GM12891 (cell line): ENCODE measurements around the gene KCNJ1.

ENCODE experiments used
- POLR2A ChIP-seq: IDR thresholded peaks from 2 replicates; pipeline ENCODE4 v1.6.1; 2011; ENCODE audit warnings: low read depth, low read length, control low read depth
- POLR2AphosphoS5 ChIP-seq: IDR thresholded peaks from 2 replicates; pipeline ENCODE4 v1.6.1; 2011; ENCODE audit warnings: low read depth, low read length, control low read depth
- POU2F2 ChIP-seq: IDR thresholded peaks from 2 replicates; pipeline ENCODE4 v1.6.1; 2011; ENCODE audit warnings: low read depth, mild to moderate bottlenecking, control low read depth, low read length, moderate library complexity

DNA sequence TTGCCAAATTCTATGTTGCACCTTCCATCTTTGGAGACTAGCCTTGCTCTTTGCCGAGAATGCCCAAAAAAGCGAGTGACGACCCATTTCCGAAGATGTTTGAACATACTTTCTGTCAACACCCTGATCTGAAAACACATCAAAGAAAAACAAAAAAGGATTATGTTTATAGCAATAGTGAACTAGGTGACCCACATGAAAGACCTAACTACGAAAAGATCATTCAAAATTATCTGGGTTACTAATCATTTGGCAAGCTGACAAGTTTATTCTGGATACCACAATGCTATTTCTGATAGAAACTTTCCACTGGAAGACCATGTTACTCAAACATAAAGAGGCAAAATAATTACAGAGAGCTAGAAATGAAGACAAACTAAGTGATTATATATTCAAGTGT, 27.0 kb downstream of the KCNJ1 start:
- TF ChIP-seq POLR2A = no peak
- TF ChIP-seq POLR2AphosphoS5 = no peak
- TF ChIP-seq POU2F2 = no peak
